CD4-positive, alpha-beta T cell treated with Interleukin-1 beta for 1 hour (primary cell): Measurements from ENCODE around the gene CCR8.

Experiments
- DNase-seq, 2 donors: peaks; one replicate each; pipeline ENCODE4 v3.0.0-alpha.2; 2020 to 2022

Gene CCR8, protein sequence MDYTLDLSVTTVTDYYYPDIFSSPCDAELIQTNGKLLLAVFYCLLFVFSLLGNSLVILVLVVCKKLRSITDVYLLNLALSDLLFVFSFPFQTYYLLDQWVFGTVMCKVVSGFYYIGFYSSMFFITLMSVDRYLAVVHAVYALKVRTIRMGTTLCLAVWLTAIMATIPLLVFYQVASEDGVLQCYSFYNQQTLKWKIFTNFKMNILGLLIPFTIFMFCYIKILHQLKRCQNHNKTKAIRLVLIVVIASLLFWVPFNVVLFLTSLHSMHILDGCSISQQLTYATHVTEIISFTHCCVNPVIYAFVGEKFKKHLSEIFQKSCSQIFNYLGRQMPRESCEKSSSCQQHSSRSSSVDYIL

DNA sequence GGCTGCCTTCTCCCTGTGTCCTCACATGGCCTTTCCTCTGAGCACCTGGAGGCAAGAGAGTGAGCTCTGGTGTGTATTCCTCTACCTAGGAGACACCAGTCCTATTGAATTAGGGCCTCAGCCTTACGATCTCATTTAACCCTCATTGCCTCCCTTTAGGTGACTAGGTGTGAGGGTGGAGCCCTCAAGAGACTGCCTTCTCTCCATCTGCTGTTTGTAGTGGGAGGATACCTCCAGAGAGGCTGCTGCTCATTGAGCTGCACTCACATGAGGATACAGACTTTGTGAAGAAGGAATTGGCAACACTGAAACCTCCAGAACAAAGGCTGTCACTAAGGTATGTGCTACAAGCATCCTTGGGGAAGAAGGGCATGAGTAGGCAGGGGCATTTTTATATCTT is at the start of gene CCR8:
TSS of gene CCR8 (plus strand) at position 217 of the 400 bp plus-strand sequence. CDS start 2,623 bp downstream, outside the sequence.
- DNase-seq = peak in 1 of 2 donors; percentile 19

DNA sequence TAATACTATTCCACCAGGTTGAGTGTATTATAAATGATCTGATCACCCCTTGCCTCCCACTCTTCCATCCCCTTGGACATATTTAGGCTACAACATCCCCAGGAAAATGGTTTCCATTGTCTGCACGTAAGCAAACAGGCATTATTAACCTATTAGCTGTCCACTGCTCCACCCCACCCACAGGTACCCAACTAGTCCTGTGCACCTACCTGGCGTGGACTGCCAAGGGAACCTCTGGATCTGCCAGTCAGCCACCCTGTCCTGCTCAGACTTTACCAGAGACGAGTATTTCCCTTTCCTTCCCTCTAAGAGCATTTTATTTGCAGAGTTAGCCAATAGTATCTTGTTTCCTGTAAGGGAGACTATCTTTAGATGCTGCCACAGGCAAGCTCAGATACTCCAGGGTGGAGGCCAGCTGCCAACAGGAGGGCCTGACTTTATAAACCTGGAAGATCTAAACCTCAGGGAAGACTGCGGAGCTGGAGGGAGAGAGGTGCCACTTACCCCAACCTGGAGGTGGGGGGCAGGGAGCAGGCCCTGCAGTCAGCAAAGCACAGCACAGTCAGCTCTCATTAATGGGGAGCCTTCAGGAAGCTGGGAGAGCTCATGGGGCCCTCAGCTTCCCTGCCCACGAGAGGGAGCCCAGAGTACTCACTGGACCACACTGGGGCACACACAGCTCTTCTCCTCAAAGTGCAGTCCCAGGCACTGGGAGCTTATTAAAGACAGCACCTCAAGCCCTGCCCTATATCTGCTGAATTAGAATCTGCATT is 49.6 kb upstream of the CCR8 start, which contains the start of gene CX3CR1:
TSS of gene CX3CR1 (minus strand) at position 292 of the 773 bp plus-strand sequence. CDS start 13,527 bp downstream, outside the sequence.
- no peak for DNase-seq

DNA sequence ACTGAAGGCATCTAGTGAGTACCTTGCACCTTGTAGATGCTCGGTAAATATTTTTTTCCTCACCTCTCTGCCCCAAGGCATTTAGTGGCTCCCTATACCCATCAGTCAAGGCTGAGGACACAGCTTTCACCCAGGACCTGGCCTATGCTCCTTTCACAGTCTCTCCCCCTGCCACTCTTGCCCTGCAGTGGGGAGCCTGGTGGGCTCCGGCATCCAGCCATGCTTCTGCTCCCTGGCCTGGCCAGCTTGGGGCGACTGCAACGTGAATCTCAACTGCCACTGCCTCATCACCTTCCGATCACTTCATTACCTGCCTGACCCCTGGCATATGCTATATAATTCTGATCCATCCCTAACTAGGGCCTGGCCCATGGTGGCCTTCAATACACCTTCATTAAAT is 48.9 kb upstream of the CCR8 start:
- DNase-seq = no peak

DNA sequence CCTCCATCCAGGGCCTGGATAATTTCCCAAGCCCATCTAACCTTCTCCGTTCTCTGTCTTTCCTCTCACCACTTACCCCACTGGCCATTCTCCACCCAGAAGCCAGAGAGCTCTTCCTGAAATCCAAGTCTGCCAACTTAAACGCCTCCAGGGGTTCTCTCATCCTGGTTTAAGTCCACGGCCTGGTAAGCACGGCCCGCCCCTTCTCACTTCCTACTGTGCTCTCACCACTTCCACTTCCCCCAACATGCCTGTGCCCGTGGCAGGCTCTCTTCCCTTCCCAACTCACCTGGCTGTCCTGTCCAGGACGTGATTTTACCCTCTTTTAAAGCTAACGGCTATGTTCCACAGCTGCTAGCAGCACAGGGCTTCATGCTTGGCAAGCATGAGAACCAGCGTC is 48.0 kb upstream of the CCR8 start:
- no peak for DNase-seq

DNA sequence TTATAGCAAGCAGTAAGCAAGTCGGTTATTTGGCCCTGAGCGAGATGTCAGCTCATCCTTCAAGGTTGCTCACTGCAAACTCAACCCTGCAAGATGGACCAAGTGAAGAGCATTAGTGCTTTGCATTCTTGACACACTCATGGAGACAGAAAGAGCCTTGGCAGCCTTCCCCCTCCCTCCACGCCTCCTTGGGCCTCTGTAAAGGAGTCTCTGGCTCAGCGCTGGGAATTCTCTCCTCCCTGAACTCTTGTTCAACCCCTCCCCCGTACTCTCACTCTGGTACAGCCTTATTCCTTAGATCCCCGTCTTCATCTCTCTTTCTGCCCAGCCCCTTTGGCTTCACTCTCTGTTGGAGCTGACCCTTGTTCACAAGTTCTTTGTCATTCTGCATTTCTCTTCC is 47.5 kb upstream of the CCR8 start:
- DNase-seq = no peak

DNA sequence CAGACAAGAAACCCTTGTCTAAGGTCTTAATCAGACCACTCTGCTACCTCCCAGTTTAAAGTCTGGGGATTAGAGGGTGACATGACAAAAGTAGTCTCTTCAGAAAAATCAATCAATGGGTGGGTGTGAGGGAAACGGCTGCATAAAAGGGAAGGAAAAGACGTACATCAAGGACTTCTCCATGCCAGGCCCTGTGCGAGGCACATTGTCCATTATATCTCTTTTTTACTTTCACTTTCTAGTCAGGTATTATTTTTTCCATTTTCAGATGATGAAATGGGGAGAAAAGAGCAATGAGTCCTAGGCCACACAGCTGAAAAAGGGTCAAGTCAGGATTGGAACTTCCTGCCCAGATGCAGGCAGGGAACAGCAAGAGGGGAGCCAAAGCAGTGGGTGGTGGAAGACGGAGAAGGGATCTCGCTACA is 45.0 kb upstream of the CCR8 start:
- DNase-seq = no peak

DNA sequence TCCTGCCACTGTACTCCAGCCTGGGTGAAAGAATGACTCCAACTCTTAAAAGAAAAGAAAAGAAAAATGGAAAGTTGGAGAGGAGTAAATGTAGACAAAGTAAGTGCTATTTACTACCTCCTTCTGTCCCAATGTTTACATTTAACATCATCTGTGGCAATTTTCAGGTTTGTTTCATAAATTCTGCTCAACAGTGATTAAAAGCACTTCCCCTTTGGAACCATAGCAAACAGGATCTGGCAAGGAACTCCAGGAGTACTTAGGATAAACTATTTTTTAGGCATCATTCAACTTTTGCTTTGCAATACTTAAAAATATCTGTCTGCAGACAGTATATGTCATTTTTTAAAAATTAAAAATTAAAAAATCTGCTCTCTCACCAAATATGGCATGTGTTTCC is 44.2 kb upstream of the CCR8 start:
- no peak for DNase-seq

DNA sequence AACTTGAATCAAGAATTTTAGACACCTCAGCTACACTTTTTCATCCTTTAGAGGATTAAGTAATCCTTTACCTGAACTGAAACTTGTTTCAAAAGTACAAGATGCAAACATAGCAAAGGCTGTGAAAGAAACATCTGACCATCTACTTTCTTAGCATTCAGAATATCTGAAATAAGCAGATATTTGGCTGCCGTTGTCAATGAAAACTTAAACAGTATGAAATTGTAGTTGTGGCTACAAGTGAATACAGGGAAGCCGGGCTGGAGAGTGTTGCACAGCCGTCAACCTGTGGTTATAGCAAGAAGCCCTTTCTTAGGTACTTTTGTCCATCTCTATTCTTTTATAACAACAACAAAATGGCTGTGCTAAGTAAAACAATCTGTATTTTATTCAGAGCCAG is 42.7 kb upstream of the CCR8 start:
- no peak for DNase-seq

DNA sequence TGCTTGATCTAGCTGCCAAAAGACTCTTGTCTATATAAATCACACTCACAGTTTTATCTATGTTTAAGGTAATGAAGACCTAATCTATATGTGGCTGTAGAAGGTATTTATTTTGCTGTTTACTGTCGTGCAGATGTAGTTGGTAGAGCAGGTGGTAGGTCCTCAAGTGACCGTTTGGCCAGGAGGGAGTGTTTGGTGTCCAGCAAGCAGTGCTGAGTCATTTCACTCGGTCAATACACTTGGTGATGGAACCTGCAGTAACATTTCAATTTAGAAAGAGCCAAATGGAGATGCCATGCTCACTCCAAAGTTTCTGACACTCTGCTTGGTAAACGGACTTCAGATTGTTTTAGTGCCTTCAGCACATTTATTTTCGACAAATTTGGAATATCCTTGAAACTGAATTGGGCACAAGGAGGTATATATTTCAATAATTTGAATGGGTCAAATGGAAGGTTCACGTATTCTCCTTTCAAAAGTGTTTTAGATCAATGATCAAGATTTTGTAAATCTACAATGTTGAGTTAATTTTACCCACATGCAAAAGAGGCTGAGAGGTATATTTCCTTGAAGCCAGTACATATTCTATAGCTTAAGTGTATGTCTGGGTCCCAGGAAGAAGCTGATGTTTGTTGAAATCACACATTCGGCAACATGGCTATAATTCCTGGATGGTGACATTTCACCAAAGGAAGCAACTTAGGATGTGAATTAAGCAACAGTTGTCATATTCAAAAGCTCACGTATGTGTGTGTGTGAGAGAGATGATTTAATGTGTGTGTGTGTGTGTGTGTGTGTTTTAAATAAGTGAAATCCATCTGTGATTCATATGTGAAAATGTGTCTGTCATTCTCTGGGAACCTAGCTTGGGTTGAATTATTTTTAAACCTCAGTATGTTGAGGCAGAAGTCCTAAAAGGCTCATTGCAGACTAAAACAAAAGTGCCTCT is 42.0 kb upstream of the CCR8 start:
- no peak for DNase-seq

DNA sequence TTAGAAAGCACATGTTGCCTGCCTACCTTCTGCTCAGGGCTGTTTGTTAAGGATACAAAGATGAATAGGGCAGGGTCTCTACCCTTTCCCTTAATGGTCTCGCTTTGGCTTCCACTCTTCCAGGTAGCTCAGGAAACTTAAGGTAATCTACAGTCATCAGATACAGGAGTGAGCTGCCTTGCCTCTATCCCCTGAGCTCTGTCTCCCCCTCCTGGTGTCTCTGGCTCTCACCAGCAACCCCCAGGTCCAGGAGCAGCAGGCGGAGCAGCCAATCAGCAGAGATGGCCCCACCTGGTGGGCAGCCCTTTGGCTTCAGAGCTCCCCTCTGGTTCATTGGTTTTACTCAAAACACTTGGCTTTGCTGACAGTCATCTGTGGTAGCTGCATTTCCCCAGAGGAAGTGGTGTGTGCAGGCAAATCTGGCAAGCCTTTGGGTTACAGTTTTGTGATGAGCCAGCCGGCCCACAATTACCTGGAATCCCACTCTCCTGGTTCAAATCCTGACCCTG is 41.2 kb upstream of the CCR8 start:
- DNase-seq = peak; percentile 88 to 91

DNA sequence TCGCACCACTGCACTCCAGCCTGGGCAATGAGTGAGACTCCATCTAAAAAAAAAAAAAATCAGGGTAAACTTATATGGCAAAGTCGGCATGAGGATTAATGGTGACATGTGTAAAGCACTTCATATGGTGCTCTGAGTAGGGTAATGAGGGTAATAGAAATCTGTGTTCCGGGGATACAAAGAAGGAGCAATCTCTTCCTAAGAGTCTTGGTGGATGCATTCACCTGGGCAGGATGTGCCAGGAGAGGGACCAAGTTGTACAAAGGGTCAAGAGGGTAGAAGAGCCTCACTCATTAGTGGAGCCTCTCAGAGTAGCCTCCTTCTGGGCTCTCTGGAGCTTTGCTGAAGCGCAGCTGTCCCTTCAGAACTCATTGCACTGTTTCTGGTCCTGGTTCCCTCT is 40.4 kb upstream of the CCR8 start:
- DNase-seq = no peak

DNA sequence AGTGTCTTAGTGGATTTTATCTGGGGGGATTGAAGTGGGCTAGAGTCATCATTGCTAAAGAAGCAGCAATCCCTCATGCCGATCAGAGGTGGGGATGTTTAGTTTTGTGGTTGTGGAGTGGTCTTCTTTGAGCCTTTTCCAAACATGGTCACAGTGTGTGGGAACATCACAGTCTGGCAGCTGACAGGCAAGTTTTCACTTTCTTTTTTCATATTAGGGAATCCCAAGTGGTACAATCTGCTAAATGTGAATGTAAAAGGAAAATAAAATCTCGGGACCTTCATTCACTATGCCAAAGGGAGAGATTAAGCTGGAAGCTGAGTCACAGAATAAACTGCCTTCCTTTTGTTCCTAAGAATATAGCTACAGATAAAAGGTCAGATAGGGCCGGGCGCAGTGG is 39.3 kb upstream of the CCR8 start:
- DNase-seq = no peak

DNA sequence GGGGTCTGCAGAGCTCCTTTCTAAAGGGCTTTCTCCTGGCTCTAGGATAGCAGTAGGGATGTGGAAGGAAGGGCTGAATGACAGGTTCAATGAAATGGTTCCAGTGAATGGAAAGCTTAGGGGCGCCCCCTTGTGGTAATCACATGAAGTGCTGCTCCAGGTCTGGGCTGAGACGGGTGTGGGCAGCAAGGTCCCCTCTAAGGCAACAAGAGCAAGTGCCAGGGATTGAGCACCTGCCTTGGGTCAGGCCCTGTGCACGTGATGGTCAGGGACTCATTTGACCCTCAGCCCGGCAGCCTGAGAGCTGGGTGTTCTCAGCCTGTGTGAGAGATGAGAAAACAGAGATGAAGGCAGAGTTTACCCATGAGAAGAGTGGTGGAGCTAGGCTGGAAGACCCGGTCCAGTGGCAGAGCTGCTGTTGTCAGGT is 37.6 kb upstream of the CCR8 start:
- peak; percentile 67 to 76 for DNase-seq

DNA sequence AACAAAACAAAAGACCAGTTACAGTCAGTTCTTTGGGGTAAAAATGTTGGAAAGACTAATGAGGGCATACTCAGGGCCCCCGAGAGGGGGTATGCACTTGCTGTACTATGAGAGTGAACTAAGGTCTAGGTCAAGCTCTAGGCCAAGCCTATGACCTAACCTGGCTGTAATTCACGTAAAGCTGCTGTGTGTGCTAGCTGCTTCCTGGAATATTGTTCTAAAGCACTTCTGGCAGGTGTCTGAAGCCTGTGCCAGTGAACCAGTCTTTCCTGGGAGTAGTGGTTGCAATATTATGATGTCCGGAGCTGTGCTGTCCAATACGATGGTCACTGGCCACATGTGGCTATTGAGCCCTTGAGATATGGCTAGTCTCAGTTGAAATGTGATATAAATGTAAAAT is 36.5 kb upstream of the CCR8 start:
- no peak for DNase-seq

DNA sequence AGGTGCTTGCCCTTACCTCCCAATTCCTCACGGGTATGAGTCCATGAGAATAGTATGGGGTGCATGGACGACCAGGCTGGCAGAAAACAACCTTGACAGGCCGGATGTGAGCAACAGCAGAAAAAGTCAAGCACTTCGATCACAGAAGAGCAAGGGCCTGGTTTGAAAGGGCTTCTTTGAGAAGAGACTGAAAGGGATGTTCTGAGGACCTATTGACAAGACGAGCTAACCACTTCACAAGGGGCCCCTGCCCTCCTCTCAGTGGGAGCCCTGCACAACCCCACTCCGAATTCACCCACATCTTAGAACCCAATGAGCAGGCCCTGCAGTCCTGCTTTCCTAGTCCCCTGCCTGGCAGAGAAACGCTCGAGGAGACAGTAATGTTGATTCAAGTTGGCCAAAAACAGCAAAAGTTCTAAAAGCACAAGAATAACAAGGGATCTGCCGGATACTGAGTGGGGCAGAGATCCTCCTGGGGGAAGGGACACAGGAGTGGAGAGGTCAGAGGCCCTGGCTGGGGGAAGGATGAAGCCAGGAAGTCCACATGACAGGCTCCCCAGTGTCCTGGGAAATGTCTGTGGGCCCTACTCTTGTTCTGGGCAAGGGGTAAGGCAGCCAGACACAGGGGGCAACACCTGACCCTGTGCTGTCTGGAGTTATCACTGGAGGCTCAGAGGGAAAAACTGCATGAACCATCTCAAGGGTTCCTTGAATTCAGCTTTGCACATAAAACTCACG is 34.9 kb upstream of the CCR8 start:
- DNase-seq = peak in 1 of 2 donors; percentile 7

DNA sequence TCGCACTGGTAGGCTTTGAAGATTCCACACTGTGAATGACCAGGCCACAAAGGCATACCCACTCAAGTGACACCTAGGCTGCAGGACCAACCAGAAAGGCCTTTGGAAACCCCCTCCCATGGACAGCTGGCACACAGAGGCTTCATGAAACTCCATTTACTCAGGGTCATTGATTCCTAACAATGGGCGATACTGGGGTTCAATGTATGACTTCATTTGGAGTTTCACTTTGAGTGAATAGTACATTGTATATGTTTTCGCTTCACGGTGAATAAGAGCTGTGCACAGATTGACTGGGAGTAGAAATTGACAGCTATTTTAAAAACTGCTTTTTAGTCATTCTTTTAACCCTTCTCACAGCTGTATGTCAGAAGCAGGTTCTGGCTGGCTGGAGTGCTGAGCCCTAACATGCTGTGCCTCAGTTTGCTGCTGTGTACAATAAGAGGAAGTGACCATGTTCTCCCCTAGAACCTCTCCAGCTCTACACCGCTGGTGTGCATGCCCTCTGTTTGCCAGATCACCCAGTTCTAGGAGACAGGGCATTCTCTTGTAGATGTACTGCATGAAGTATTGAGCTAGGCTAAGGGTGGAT is 34.2 kb upstream of the CCR8 start:
- DNase-seq = no peak

DNA sequence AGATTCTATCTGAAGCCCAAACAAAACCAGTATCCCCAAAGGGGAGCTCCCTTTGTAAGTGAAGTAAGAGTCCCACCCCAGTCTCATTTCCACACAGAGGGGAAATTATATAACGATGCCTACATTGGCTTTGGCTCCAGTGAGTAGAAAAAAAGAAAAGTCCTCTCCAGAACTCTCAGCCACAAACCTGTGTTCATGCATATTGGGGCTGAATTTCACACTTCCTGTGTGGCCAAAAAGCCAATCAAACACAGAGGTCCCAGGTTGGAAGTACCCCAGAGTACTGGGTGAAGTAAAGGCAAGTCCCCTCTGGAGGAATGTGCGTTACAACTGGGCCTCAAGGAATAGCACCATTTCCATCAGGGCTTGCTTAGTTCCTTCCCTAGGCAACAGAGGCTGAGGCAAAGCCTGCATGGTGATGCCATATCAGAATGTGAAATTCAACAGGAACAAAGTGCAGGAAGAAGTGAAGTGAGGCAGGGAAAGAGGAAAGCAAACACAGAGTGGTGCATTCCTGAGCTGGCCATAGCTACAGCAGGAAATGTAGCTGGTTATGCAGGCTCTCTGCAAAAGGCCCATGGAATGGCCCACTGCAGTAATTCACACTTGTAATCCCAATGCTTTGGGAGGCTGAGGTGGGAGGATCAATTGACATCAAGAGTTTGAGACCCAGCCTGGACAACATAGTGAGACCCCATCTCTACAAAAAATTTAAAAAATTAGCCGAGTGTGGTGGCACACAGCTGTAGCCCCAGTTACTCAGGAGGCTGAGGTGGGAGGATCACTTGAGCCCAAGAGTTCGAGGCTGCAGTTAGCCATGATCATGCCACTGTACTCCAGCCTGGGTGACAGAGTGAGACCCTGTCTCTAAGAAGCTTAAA is 33.1 kb upstream of the CCR8 start:
- DNase-seq = no peak

DNA sequence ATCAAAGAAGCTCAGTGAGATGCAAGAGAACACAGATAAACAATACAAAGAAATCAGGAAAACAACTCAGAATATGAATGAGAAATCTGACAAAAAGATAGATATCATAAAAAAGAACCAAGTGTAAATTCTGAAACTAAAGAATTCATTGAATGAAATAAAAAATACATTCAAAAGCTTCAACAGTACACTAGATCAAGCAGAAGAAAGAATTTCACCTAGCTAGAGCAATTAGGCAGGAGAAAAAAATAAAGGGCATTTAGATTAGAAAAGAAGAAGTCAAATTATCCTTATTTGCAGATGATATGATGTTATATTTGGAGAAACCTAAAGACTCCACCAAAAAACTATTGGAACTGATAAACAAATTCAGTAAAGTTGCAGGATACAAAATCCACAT is 30.2 kb upstream of the CCR8 start:
- DNase-seq = no peak

DNA sequence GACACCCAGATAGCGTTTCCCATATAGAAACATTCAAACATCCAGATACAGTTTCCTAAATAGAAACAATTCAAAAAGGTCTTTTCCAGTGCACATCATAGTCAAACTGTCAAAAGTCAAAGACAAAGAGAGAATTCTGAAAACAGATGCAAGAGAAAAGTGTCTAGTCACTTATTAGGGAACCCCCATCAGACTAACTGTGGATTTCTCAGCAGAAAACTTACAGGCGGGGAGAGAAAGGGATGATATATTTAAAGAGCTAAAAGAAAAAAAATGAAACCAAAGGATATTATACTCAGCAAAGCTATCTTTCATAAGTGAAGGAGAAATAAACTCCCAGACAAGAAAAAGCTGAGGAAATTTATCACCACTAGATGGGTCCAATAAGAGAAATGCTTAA is 27.3 kb upstream of the CCR8 start:
- DNase-seq = no peak

DNA sequence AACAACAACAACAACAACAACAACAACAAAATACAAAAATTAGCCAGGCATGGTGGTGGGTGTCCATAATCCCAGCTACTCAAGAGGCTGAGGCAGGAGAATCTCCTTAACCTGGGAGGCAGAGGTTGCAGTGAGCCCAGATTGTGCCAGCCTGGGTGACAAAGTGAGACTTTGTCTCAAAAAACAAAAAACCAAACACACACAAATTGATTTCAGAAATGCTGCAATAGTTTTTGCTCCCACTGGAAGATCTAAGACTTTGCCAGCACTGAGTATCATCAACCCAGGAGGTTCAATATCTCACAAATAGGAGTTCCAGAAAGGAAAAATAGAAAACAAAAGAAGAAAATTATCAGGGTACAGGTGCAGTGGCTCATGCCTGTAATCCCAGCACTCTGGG is 16.2 kb upstream of the CCR8 start:
- no peak for DNase-seq

DNA sequence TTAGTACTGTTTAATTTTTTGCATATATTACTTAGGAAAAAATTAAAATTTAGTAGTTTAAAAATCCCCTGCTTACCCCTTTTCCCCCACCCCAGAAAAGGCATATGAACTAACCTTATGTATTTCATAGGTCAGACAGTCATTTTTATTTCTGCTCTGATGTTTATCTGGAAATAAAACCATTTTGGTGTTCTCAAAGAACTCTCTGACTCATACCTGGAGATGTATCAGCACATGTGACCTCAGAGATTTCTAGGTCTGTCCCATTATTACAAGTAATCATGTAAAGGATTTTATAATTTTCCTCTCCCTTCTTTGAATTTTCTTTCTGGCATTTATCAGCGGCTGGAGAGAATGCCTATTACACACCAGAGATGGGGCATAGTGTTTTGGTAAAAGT is 14.1 kb upstream of the CCR8 start:
- DNase-seq = no peak
